PC-9 (cell line): ENCODE measurements around the gene MAGI1. TPM values are rescaled to one million over a fixed set of nuclear protein-coding genes. Genes with fewer than 3 reads are reported as not detected.

Source experiments
- BruUV-seq: library from RNA; stranded (reverse); fragments of 400-500 nt; replicated peaks from 2 replicates; lab custom pipeline; 2021; lab: Mats Ljungman, UMichigan
- CTCF ChIA-PET: fragments of 300-600 bp; sonication (Branson Sonifier 250); formaldehyde crosslinking; loops from one replicate; lab custom pipeline; 2022; ENCODE audit warnings: antibody characterized with exemption; lab: Charles Lee
- POLR2A ChIA-PET: fragments of 300-600 bp; sonication (Branson Sonifier 250); formaldehyde crosslinking; loops from one replicate; lab custom pipeline; 2022; ENCODE audit warnings: antibody characterized with exemption; ENCODE audit not compliant: unreplicated experiment; lab: Charles Lee
- DNase-seq, 2 experiments: peaks; one replicate each; pipeline versions ENCODE4 v3.0.0 to v3.0.0-alpha.2; 2015 to 2022; ENCODE audit warnings: mixed read lengths in 1 of 2
- H2AFZ ChIP-seq: fragments of 200-600 bp; sonication (generic); 2 replicates; pipeline ENCODE4 v1.8.1; 2017; ENCODE audit warnings: antibody characterized with exemption
- H3F3A ChIP-seq: fragments of 200-600 bp; sonication (generic); 2 replicates; pipeline ENCODE4 v1.8.1; 2017; ENCODE audit warnings: antibody characterized with exemption, mild to moderate bottlenecking, low read depth; ENCODE audit not compliant: insufficient read depth
- H3K27ac ChIP-seq: fragments of 200-600 bp; sonication (generic); 2 replicates; pipeline ENCODE4 v1.6.1; 2016; ENCODE audit warnings: mixed run types
- H3K27me3 ChIP-seq: fragments of 200-600 bp; sonication (generic); 2 replicates; pipeline ENCODE4 v1.6.1; 2016; ENCODE audit warnings: low read depth, mixed run types; ENCODE audit not compliant: insufficient read depth
- H3K36me3 ChIP-seq: fragments of 200-600 bp; sonication (generic); 2 replicates; pipeline ENCODE4 v1.6.1; 2016; ENCODE audit warnings: low read depth, mixed run types
- H3K4me1 ChIP-seq: fragments of 200-600 bp; sonication (generic); replicated peaks from 2 replicates; pipeline ENCODE4 v1.6.1; 2016; ENCODE audit warnings: mixed run types; ENCODE audit not compliant: insufficient read depth
- H3K4me2 ChIP-seq: fragments of 200-600 bp; sonication (generic); 2 replicates; pipeline ENCODE4 v1.6.1; 2017; ENCODE audit warnings: mixed run types
- H3K4me3 ChIP-seq: fragments of 200-600 bp; sonication (generic); 2 replicates; pipeline ENCODE4 v1.6.1; 2016; ENCODE audit warnings: mixed run types
- H3K79me2 ChIP-seq: fragments of 200-600 bp; sonication (generic); 2 replicates; pipeline ENCODE4 v1.6.1; 2017; ENCODE audit warnings: low read depth, mixed run types
- H3K9me2 ChIP-seq: fragments of 200-600 bp; sonication (generic); 2 replicates; pipeline ENCODE4 v1.8.1; 2017; ENCODE audit warnings: mild to moderate bottlenecking; ENCODE audit not compliant: insufficient read depth
- H3K9me3 ChIP-seq: fragments of 200-600 bp; sonication (generic); 2 replicates; pipeline ENCODE4 v1.8.1; 2016; ENCODE audit warnings: low read depth; ENCODE audit not compliant: insufficient read depth
- H4K20me1 ChIP-seq: fragments of 200-600 bp; sonication (generic); 2 replicates; pipeline ENCODE4 v1.8.1; 2017; ENCODE audit not compliant: insufficient read depth
- EZH2 ChIP-seq: fragments of 200-600 bp; sonication (generic); IDR thresholded peaks from 2 replicates; pipeline ENCODE4 v1.8.0; 2017; ENCODE audit warnings: antibody characterized with exemption, low read depth
- intact Hi-C: fragments of 100-400 bp; cut with micrococcal nuclease; formaldehyde crosslinking; loops from one replicate; pipeline ENCODE4 v1.10.0; 2022; ENCODE audit not compliant: unreplicated experiment
- total RNA-seq: library from RNA; stranded (reverse); gene quantifications from 2 replicates; pipeline ENCODE4 v1.2.3, GENCODE V29; 2021
- TF ChIP-seq, protein P1 (sequence below): fragments of 200-600 bp; sonication (generic); conservative IDR thresholded peaks from 2 replicates; pipeline ENCODE4 v1.6.1; 2017; ENCODE audit warnings: mixed run types, antibody characterized with exemption, mild to moderate bottlenecking, moderate library complexity

The MAGI1 gene
- total RNA-seq, 1 experiment from 2014 or later, result 23.3 TPM

DNA sequence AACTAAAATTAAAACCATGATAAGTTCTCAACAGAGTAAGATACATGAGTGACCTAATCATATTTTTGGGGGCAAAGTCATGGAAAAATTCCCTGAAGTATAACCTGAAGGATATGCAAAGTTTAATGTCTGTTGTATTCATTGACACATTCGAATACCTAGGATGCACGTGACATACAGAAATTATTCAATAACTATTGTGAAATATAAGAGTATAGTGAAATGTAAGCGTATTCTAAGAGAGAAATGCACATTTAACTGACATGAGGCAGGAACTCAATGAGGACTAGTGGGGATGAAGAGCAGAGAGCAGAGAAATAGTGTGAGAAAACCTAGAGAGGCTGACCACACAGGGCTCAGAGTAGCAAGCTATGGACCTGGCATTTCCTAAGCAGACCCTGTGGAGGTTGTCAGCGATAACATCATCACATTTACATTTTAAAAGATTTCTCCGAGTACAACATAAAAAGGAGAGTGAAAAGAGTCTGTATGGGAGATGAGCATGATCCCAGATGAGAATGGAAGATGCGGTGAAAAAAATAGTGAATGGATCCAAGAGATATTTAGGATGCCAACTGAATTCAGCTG lies 588.8 kb downstream of the MAGI1 start:
- no peaks in the 10 kb centered on the region for H3K9me3 ChIP-seq
- no peaks in the 10 kb centered on the region for H3K36me3 ChIP-seq
- no peaks in the 10 kb centered on the region for H3K27me3 ChIP-seq
- intact Hi-C loops, result no loop called here
- ChIA-PET CTCF (no interaction called here), POLR2A (no interaction called here)
- H3K4me2 ChIP-seq, result no peak overlapping the region
- TF ChIP-seq EZH2, result no peak
- TF ChIP-seq, protein P1, sequence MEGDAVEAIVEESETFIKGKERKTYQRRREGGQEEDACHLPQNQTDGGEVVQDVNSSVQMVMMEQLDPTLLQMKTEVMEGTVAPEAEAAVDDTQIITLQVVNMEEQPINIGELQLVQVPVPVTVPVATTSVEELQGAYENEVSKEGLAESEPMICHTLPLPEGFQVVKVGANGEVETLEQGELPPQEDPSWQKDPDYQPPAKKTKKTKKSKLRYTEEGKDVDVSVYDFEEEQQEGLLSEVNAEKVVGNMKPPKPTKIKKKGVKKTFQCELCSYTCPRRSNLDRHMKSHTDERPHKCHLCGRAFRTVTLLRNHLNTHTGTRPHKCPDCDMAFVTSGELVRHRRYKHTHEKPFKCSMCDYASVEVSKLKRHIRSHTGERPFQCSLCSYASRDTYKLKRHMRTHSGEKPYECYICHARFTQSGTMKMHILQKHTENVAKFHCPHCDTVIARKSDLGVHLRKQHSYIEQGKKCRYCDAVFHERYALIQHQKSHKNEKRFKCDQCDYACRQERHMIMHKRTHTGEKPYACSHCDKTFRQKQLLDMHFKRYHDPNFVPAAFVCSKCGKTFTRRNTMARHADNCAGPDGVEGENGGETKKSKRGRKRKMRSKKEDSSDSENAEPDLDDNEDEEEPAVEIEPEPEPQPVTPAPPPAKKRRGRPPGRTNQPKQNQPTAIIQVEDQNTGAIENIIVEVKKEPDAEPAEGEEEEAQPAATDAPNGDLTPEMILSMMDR, result no peak
- no peaks in the 10 kb centered on the region for H3K4me1 ChIP-seq
- DNase-seq, result no peak
- no peaks in the 10 kb centered on the region for H4K20me1 ChIP-seq
- H3K9me2 ChIP-seq, result no peaks in the 10 kb centered on the region
- BruUV-seq, result no TSS peak
- no peak overlapping the region for H3K4me3 ChIP-seq
- no peak overlapping the region for H2AFZ ChIP-seq
- H3K79me2 ChIP-seq, result no peaks in the 10 kb centered on the region
- H3F3A ChIP-seq, result no peaks in the 10 kb centered on the region
- no peak overlapping the region for H3K27ac ChIP-seq

GRCh38 chr3:65448120-65448519 lies 590.6 kb downstream of the MAGI1 start:
- H3K4me2 ChIP-seq, result no peak overlapping the region
- no peaks in the 10 kb centered on the region for H3K9me2 ChIP-seq
- BruUV-seq, result no TSS peak
- no peaks in the 10 kb centered on the region for H3K27me3 ChIP-seq
- POLR2A ChIA-PET, result no interaction called here
- intact Hi-C loops, result no loop called here
- no peak for DNase-seq
- no peaks in the 10 kb centered on the region for H3K36me3 ChIP-seq
- H3K79me2 ChIP-seq, result no peaks in the 10 kb centered on the region
- no peaks in the 10 kb centered on the region for H3K4me1 ChIP-seq
- TF ChIP-seq EZH2, result no peak
- TF ChIP-seq, protein P1, result no peak
- H3K27ac ChIP-seq, result no peak overlapping the region
- no peaks in the 10 kb centered on the region for H3K9me3 ChIP-seq
- H4K20me1 ChIP-seq, result no peaks in the 10 kb centered on the region
- H3F3A ChIP-seq, result no peaks in the 10 kb centered on the region
- CTCF ChIA-PET, result interaction anchor here (0.6 kb wide), 1 partner anchor 335 kb away, joined by 23 read pairs; no protein-coding TSS in a partner anchor
- H3K4me3 ChIP-seq, result no peak overlapping the region
- H2AFZ ChIP-seq, result no peak overlapping the region

GRCh38 chr3:65445573-65446169 lies 593.0 kb downstream of the MAGI1 start:
- ChIA-PET POLR2A (no interaction called here), CTCF (no interaction called here)
- H3K27me3 ChIP-seq, result no peaks in the 10 kb centered on the region
- no peaks in the 10 kb centered on the region for H3K9me3 ChIP-seq
- H3K4me2 ChIP-seq, result no peak overlapping the region
- no peak overlapping the region for H3K4me3 ChIP-seq
- no TSS peak for BruUV-seq
- H2AFZ ChIP-seq, result no peak overlapping the region
- H3F3A ChIP-seq, result no peaks in the 10 kb centered on the region
- no peaks in the 10 kb centered on the region for H3K79me2 ChIP-seq
- TF ChIP-seq, protein P1, result no peak
- TF ChIP-seq EZH2, result no peak
- no peak overlapping the region for H3K27ac ChIP-seq
- H3K36me3 ChIP-seq, result no peaks in the 10 kb centered on the region
- H3K9me2 ChIP-seq, result no peaks in the 10 kb centered on the region
- intact Hi-C loops, result no loop called here
- no peaks in the 10 kb centered on the region for H4K20me1 ChIP-seq
- H3K4me1 ChIP-seq, result no peaks in the 10 kb centered on the region
- DNase-seq, result no peak
